Body of pancreas (tissue), 4 donors: ENCODE data around the gene ECE2. TPM values are rescaled to one million over a fixed set of nuclear protein-coding genes. Genes with fewer than 3 reads are reported as not detected.

Source experiments
- ATAC-seq: fragments of 150-250 bp; one replicate; pipeline ENCODE4 v1.9.1; 2016
- DNase-seq, 4 donors: peaks; one replicate each; pipeline ENCODE4 v3.0.0-alpha.2; 2019
- H3K27ac ChIP-seq, 4 donors: fragments of 200-600 bp; sonication (generic); 1 replicate in 3 of 4; 2 replicates in 1 of 4; pipeline versions ENCODE4 v1.5.1 to v1.6.1; 2016 to 2019; ENCODE audit warnings: mild to moderate bottlenecking in 1 of 4, mixed read lengths in 1 of 4, moderate library complexity in 1 of 4
- H3K27me3 ChIP-seq, 2 donors: fragments of 200-600 bp; sonication (generic); one replicate each; pipeline ENCODE4 v1.6.0; 2016; ENCODE audit warnings: mild to moderate bottlenecking in 1 of 2
- H3K36me3 ChIP-seq, 2 donors: fragments of 200-600 bp; sonication (generic); replicated peaks in 1 of 2; 2 replicates each; pipeline ENCODE4 v1.5.1; 2016; ENCODE audit warnings: low read depth in 2 of 2; ENCODE audit not compliant: insufficient read depth in 1 of 2
- H3K4me1 ChIP-seq: fragments of 200-600 bp; sonication (generic); one replicate; pipeline ENCODE4 v1.6.0; 2016
- H3K4me3 ChIP-seq, 2 donors: fragments of 200-600 bp; sonication (generic); 1 replicate in 1 of 2; 2 replicates in 1 of 2; pipeline ENCODE4 v1.5.1; 2016 to 2019
- H3K9me3 ChIP-seq, 3 donors: fragments of 200-600 bp; sonication (generic); 1 replicate in 2 of 3; 2 replicates in 1 of 3; pipeline ENCODE4 v1.5.1; 2016
- CTCF ChIP-seq, 7 experiments: fragments of 450-650 bp in 4 of 7; fragments of 200-600 bp in 3 of 7; sonication (generic) in 3 of 7; IDR thresholded peaks; one replicate each; pipeline ENCODE4 v1.5.1; 2016 to 2019; ENCODE audit warnings: antibody characterized with exemption in 7 of 7
- POLR2A ChIP-seq, 3 donors: fragments of 450-650 bp; IDR thresholded peaks; one replicate each; pipeline ENCODE4 v1.6.1; 2016; ENCODE audit warnings: antibody characterized with exemption in 3 of 3, mild to moderate bottlenecking in 2 of 3
- WGBS, 2 donors: methylation state at CpG; one replicate each; pipeline ENCODE4 v1.1.5; 2017; 5-methylcytosine and 5-hydroxymethylcytosine counted together
- intact Hi-C: fragments of 100-400 bp; cut with DNase I; formaldehyde crosslinking; loops from one replicate; pipeline ENCODE4 v1.15.1; 2023
- total RNA-seq, 2 donors: library from RNA; depleted of rRNA; stranded (reverse); fragments of >200 nt; gene quantifications; one replicate each; pipeline ENCODE4 v1.1.0, GENCODE V29; 2016

ECE2 gene
- total RNA-seq, 2 donors from 2014 or later = 11.7 to 18.8 TPM

GRCh38 chr3:184307915-184308314 lies 32.1 kb downstream of the ECE2 start:
- WGBS, 2 donors = 89 to 94% methylated on average over 9 of the region's 9 CpGs

GRCh38 chr3:184308744-184309143 lies 32.9 kb downstream of the ECE2 start:
- ATAC-seq = no peak
- no peak for TF ChIP-seq POLR2A (IDR thresholded peaks at IDR 0.05)
- no peak for TF ChIP-seq CTCF (IDR thresholded peaks at IDR 0.05)

More at GRCh38 chr3:184307915-184308314, 32.1 kb downstream of the ECE2 start:
- Histone ChIP-seq H3K36me3 (peaks cover 5 to 35% of the 10 kb centered on the region in 2 donors), H3K27ac (no peak overlapping the region), H3K4me1 (no peaks in the 10 kb centered on the region), H3K9me3 (no peaks in the 10 kb centered on the region), H3K4me3 (no peak overlapping the region), H3K27me3 (no peaks in the 10 kb centered on the region)
- DNase-seq (no peak), ATAC-seq (no peak)
- intact Hi-C loops = no loop called here
- no peak for TF ChIP-seq CTCF (IDR thresholded peaks at IDR 0.05)
- TF ChIP-seq POLR2A (IDR thresholded peaks at IDR 0.05) = no peak

GRCh38 chr3:184311633-184312032 lies 35.8 kb downstream of the ECE2 start:
- ATAC-seq (no peak), DNase-seq (no peak)
- Histone ChIP-seq H3K27ac (no peak overlapping the region), H3K9me3 (no peaks in the 10 kb centered on the region), H3K4me1 (peaks cover 13% of the 10 kb centered on the region), H3K4me3 (no peak overlapping the region), H3K27me3 (no peaks in the 10 kb centered on the region), H3K36me3 (peaks cover 5 to 12% of the 10 kb centered on the region in 2 donors)
- intact Hi-C loops = no loop called here
- TF ChIP-seq CTCF (IDR thresholded peaks at IDR 0.05) (no peak), POLR2A (IDR thresholded peaks at IDR 0.05) (no peak)

More at GRCh38 chr3:184308744-184309143, 32.9 kb downstream of the ECE2 start:
- 79% methylated on average over 7 of the region's 7 CpGs for WGBS, 2 donors
- no peaks in the 10 kb centered on the region for H3K9me3 ChIP-seq
- no peak for DNase-seq
- H3K4me3 ChIP-seq = no peak overlapping the region
- peaks cover 5 to 27% of the 10 kb centered on the region in 2 donors for H3K36me3 ChIP-seq
- no peak overlapping the region for H3K27ac ChIP-seq
- no peaks in the 10 kb centered on the region for H3K27me3 ChIP-seq
- peaks cover under 1% of the 10 kb centered on the region for H3K4me1 ChIP-seq
- intact Hi-C loops = no loop called here

- Histone ChIP-seq H3K4me3 (peak within 1 kb of the TSS; percentile 54 to 97), H3K27ac (peak within 1 kb of the TSS; percentile 97 to 99 (median 98)), H3K4me1 (peaks cover 40% of the 10 kb centered on the region), H3K36me3 (no peaks in the 10 kb centered on the region), H3K9me3 (no peaks in the 10 kb centered on the region), H3K27me3 (no peaks in the 10 kb centered on the region)
- 0% methylated on average over 6 to 33 of the region's 40 CpGs for WGBS, 2 donors
- DNase-seq (peak; percentile 96), ATAC-seq (peak; percentile 86)
- TF ChIP-seq CTCF (IDR thresholded peaks at IDR 0.05) (no peak), POLR2A (IDR thresholded peaks at IDR 0.05) (peak; percentile 47 to 78 (median 71))
- intact Hi-C loops = no loop called here
Measured at GRCh38 chr3:184314363-184314699, 38.5 kb downstream of the ECE2 start, which contains the start of gene EIF4G1. Gene EIF4G1, plus strand, starts transcription at chr3:184314606. Its CDS starts 1,191 bp downstream, at chr3:184315797.
